Measurements from ENCODE around the gene PHF12.

DNA sequence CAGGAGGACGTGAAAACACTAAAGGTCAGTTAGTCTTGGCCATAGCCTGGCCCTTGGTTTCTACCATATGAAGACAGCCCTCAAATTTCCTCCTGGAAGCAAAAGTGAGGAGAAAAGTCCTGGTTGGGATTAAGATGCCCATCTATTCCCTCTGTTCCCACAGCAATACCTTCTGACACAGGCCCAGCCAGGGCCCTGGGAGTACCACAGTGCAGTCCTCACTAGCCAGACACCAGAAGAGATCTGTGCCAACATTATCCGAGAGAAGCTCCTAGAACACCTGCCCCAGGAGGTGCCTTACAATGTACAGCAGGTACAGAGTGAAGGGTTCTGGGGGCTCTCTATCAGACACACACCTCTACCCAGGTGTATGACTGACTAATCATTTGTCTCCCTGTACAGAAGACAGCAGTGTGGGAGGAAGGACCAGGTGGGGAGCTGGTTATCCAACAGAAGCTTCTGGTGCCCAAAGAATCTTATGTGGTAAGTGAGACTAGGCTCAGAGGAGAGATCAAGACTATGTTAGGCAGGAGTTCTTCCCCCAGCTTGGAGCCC is 92.4 kb downstream of the PHF12 start:
- TF ChIP-seq FOXK2 (IDR thresholded peaks at IDR 0.05) (no peak), LEF1 (IDR thresholded peaks at IDR 0.05; ENCODE audit: borderline replicate concordance) (no peak), SUZ12 (IDR thresholded peaks at IDR 0.05) (no peak), ELF4 (IDR thresholded peaks at IDR 0.05) (no peak), SP1 (IDR thresholded peaks at IDR 0.05) (no peak), BHLHE40 (IDR thresholded peaks at IDR 0.05; ENCODE audit: borderline replicate concordance) (no peak), NFRKB (IDR thresholded peaks at IDR 0.05) (no peak), ARNT (IDR thresholded peaks at IDR 0.05) (no peak), CTBP1 (IDR thresholded peaks at IDR 0.05; ENCODE audit: borderline replicate concordance) (no peak)
- TF ChIP-seq, protein P1, sequence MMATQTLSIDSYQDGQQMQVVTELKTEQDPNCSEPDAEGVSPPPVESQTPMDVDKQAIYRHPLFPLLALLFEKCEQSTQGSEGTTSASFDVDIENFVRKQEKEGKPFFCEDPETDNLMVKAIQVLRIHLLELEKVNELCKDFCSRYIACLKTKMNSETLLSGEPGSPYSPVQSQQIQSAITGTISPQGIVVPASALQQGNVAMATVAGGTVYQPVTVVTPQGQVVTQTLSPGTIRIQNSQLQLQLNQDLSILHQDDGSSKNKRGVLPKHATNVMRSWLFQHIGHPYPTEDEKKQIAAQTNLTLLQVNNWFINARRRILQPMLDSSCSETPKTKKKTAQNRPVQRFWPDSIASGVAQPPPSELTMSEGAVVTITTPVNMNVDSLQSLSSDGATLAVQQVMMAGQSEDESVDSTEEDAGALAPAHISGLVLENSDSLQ (IDR thresholded peaks at IDR 0.05), result no peak
